HepG2 (cell line): ENCODE data around the gene ATR. TPM values are rescaled to one million over a fixed set of nuclear protein-coding genes. Genes with fewer than 3 reads are reported as not detected.
"Not testable (repeated sequence)": the region's sequence is repeated elsewhere in the genome, so short reads cannot be mapped to it uniquely, and the experiment has no call there.

ENCODE experiments used
- ATAC-seq: fragments of 200-7000 bp; cut with Tn5 transposase; 3 replicates; pipeline ENCODE4 v1.9.1; 2020; ENCODE audit warnings: mild to moderate bottlenecking, moderate library complexity
- BruUV-seq: library from RNA; stranded (reverse); fragments of 400-500 nt; replicated peaks from 2 replicates; lab custom pipeline; 2021; lab: Mats Ljungman, UMichigan
- CTCF ChIA-PET: fragments of 300-600 bp; formaldehyde crosslinking; extraction: SDS; loops from one replicate; lab custom pipeline; 2021; ENCODE audit warnings: low total read pairs, inconsistent platforms, low intra/inter-chr PET ratio; lab: Yijun Ruan, JAX
- POLR2A ChIA-PET: fragments of 350-600 bp; sonication (Branson Sonifier 250); formaldehyde crosslinking; loops from one replicate; lab custom pipeline; 2020; ENCODE audit warnings: antibody characterized with exemption, inconsistent platforms; lab: Yijun Ruan, JAX
- DNase-seq: peaks from one replicate; pipeline ENCODE4 v3.0.0-alpha.2; 2015; ENCODE audit warnings: low spot score
- FAIRE-seq: peaks from 3 replicates; lab custom pipeline; 2011; peaks lifted over from hg19 to GRCh38; lab: Jason Lieb, UNC
- H2AFZ ChIP-seq: one replicate; pipeline ENCODE4 v1.6.1; 2011; ENCODE audit warnings: low read length, inconsistent platforms
- H3K27ac ChIP-seq: fragments of 300-600 bp; 3 replicates; pipeline ENCODE4 v1.8.0; 2011; ENCODE audit warnings: mixed run types, mild to moderate bottlenecking, mixed read lengths, low read length, inconsistent platforms; ENCODE audit not compliant: insufficient read depth; ENCODE audit errors: extremely low read length
- H3K27me3 ChIP-seq, 2 experiments: fragments of 200-600 bp in 1 of 2; 2 replicates in 1 of 2; 3 replicates in 1 of 2; pipeline versions ENCODE4 v1.6.0 to v1.8.0; 2011; ENCODE audit warnings: low read length in 2 of 2, mild to moderate bottlenecking in 2 of 2, moderate library complexity in 2 of 2, inconsistent platforms in 1 of 2; ENCODE audit not compliant: insufficient read depth in 2 of 2, control insufficient read depth in 1 of 2
- H3K36me3 ChIP-seq, 2 experiments: fragments of 200-600 bp in 1 of 2; replicated peaks in 1 of 2; 2 replicates in 1 of 2; 3 replicates in 1 of 2; pipeline versions ENCODE4 v1.5.1 to v1.8.0; 2011; ENCODE audit warnings: low read length in 2 of 2, inconsistent platforms in 1 of 2; ENCODE audit not compliant: insufficient read depth in 2 of 2, control insufficient read depth in 1 of 2
- H3K4me1 ChIP-seq: 2 replicates; pipeline ENCODE4 v1.5.1; 2012; ENCODE audit warnings: low read length, inconsistent platforms; ENCODE audit not compliant: insufficient read depth
- H3K4me2 ChIP-seq: 2 replicates; pipeline ENCODE4 v1.6.0; 2011; ENCODE audit warnings: low read depth, low read length, inconsistent platforms
- H3K4me3 ChIP-seq, 3 experiments: fragments of 200-600 bp in 1 of 3; sonication (generic), shearing (Covaris generic) in 1 of 3; replicated peaks in 1 of 3; 2 replicates each; pipeline ENCODE4 v1.5.1; 2011 to 2016; ENCODE audit warnings: low read length in 3 of 3, inconsistent platforms in 2 of 3, low read depth in 2 of 3, mild to moderate bottlenecking in 2 of 3, control low read depth in 1 of 3, mixed read lengths in 1 of 3; ENCODE audit not compliant: insufficient read depth in 1 of 3
- H3K79me2 ChIP-seq: one replicate; pipeline ENCODE4 v1.6.1; 2011; ENCODE audit warnings: low read length, inconsistent platforms; ENCODE audit not compliant: insufficient read depth
- H3K9ac ChIP-seq: 2 replicates; pipeline ENCODE4 v1.6.0; 2011; ENCODE audit warnings: mild to moderate bottlenecking, low read depth, low read length, inconsistent platforms; ENCODE audit not compliant: insufficient read depth
- H3K9me3 ChIP-seq: 2 replicates; pipeline ENCODE4 v1.5.1; 2012; ENCODE audit warnings: mild to moderate bottlenecking, low read length
- H4K20me1 ChIP-seq: 2 replicates; pipeline ENCODE4 v1.6.0; 2011; ENCODE audit warnings: inconsistent platforms, mild to moderate bottlenecking, low read length, moderate library complexity; ENCODE audit not compliant: insufficient read depth
- TGIF2 ChIP-seq: IDR thresholded peaks from 2 replicates; pipeline ENCODE4 v1.6.1; 2016; ENCODE audit warnings: control low read depth, missing compliant biosample characterization
- WGBS: methylation state at CpG from one replicate; pipeline ENCODE4 v1.1.6; 2017; ENCODE audit warnings: low lambda C conversion rate; 5-methylcytosine and 5-hydroxymethylcytosine counted together
- in situ Hi-C: cut with HindIII; loops from 2 replicates; pipeline ENCODE4 v1.10.0; 2017; ENCODE audit warnings: low pct_unique_long_range_greater_than_20kb; ENCODE audit not compliant: extremely low pct_ligation_motif_present
- intact Hi-C: fragments of 100-400 bp; cut with micrococcal nuclease; formaldehyde crosslinking; loops from one replicate; pipeline ENCODE4 v1.10.0; 2022; ENCODE audit not compliant: unreplicated experiment
- polyA plus RNA-seq, 8 experiments: library from polyadenylated mRNA; depleted of rRNA in 3 of 8; stranded (reverse) in 7 of 8; unstranded in 1 of 8; fragments of >200 nt; fragmentation: Illumina TruSeq in 4 of 8; extraction: Trizol in 4 of 8; gene quantifications; 2 replicates each; pipeline versions ENCODE4 v1.2.1 to v1.2.3, GENCODE V29; 2011 to 2016; ENCODE audit warnings: low read depth in 4 of 8, missing spikeins in 1 of 8, mixed read lengths in 1 of 8; ENCODE audit not compliant: insufficient read depth in 1 of 8
- total RNA-seq, 5 experiments: library from RNA; depleted of rRNA; stranded (reverse); fragments of >200 nt; fragmentation: Illumina TruSeq; extraction: Trizol; gene quantifications; 2 replicates each; pipeline ENCODE4 v1.2.3, GENCODE V29; 2016; ENCODE audit warnings: low read depth in 1 of 5

ATR gene
- total and polyA plus RNA-seq, 2 of the 13 experiments (the other 11 are each of a cell fraction or from before 2014, with no cell fraction given), result 6.6 to 17.0 TPM

- H2AFZ ChIP-seq, H3K4me2 ChIP-seq, ATAC-seq, FAIRE-seq, DNase-seq, BruUV-seq, H3K4me3 ChIP-seq, H3K9ac ChIP-seq, H3K36me3 ChIP-seq, in situ Hi-C loops, POLR2A ChIA-PET, H3K27me3 ChIP-seq, CTCF ChIA-PET, H4K20me1 ChIP-seq, H3K9me3 ChIP-seq, intact Hi-C loops, H3K27ac ChIP-seq: not testable (repeated sequence)
- H3K79me2 ChIP-seq, result peaks cover 40% of the 10 kb centered on the region
- WGBS, result 96% methylated on average over 11 of the region's 11 CpGs
- H3K4me1 ChIP-seq, result peaks cover 24% of the 10 kb centered on the region
These were observed 140.4 kb downstream of the ATR start for GRCh38 chr3:142438096-142438495.

- H3K27ac ChIP-seq, result no peak overlapping the region
- H2AFZ ChIP-seq, result no peak overlapping the region
- ChIA-PET CTCF (no interaction called here), POLR2A (no interaction called here)
- H3K9ac ChIP-seq, result no peak overlapping the region
- FAIRE-seq (no peak), ATAC-seq (peak; percentile 36; the same call in 2 of the 3 replicates), DNase-seq (no peak)
- H3K4me1 ChIP-seq, result peaks cover 24% of the 10 kb centered on the region
- peaks cover 9% of the 10 kb centered on the region; the same call in 1 of the 2 replicates for H4K20me1 ChIP-seq
- intact Hi-C loops, result no loop called here
- BruUV-seq, result no TSS peak
- peaks cover 0 to 3% of the 10 kb centered on the region in 2 experiments; a peak in 3 of 5 replicates for H3K36me3 ChIP-seq
- no peak overlapping the region for H3K4me2 ChIP-seq
- in situ Hi-C loops, result no loop called here
- H3K79me2 ChIP-seq, result peaks cover 39% of the 10 kb centered on the region
- H3K9me3 ChIP-seq, result no peaks in the 10 kb centered on the region
- no peaks in the 10 kb centered on the region for H3K27me3 ChIP-seq
- TF ChIP-seq TGIF2 (CRISPR knock-in tag), result no peak
- no peak overlapping the region for H3K4me3 ChIP-seq
These were observed 141.5 kb downstream of the ATR start for GRCh38 chr3:142436951-142437585.
